ENCODE results near the gene MLXIP. TPM values are rescaled to one million over a fixed set of nuclear protein-coding genes. Genes with fewer than 3 reads are reported as not detected.
"Not testable (repeated sequence)": the region's sequence is repeated elsewhere in the genome, so short reads cannot be mapped to it uniquely, and the experiment has no call there.

The MLXIP gene
- total and polyA plus RNA-seq, 2 experiments from 2014 or later = 6.4 to 7.4 TPM

DNA sequence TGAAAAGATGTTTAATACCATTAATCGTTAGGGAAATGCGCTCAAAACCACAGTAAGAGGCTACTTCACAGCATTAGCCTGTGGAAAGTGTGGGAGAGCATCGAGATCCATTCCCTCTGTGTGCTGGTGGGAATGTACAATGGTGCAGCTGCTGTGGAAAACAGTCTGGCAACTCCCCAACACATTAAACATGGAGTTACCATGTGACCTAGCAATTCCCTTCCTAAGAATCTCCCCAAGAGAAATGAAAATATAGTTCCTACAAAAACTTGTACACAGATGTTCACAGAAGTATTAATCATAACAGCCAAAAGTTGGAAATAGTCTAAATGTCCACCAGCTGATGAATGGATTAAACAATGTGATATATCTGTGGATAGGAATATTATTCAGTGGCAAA, 23.8 kb downstream of the MLXIP start:
- Histone ChIP-seq H3K27ac (no peak overlapping the region), H3K4me1 (ENCODE audit: insufficient read depth) (peaks cover 14% of the 10 kb centered on the region), H4K20me1 (ENCODE audit: insufficient read depth) (no peaks in the 10 kb centered on the region), H3K4me3 (no peak overlapping the region), H3K9me3 (ENCODE audit: low read depth) (no peaks in the 10 kb centered on the region), H3F3A (ENCODE audit: insufficient read depth) (peaks cover under 1% of the 10 kb centered on the region), H3K4me2 (ENCODE audit: unreplicated experiment) (no peak overlapping the region), H3K9me2 (ENCODE audit: insufficient read depth) (no peaks in the 10 kb centered on the region), H2AFZ (no peak overlapping the region), H3K27me3 (replicated peaks; ENCODE audit: insufficient read depth) (no peaks in the 10 kb centered on the region), H3K9ac (no peak overlapping the region), H3K36me3 (ENCODE audit: low read depth) (no peaks in the 10 kb centered on the region), H3K79me2 (ENCODE audit: insufficient read depth) (peaks cover 98% of the 10 kb centered on the region)
- DNase-seq = no peak
- in situ Hi-C loops (cut with MboI) = no loop called here
- TF ChIP-seq EZH2 (IDR thresholded peaks at IDR 0.05; ENCODE audit: insufficient read depth, poor library complexity, severe bottlenecking) = no peak
- TF ChIP-seq EZH2phosphoT487 (IDR thresholded peaks at IDR 0.05; ENCODE audit: insufficient read depth, low read depth) = no peak
- 75 to 78% methylated on average over 3 of the region's 3 CpGs for WGBS, 2 experiments (ENCODE audit: low coverage in 1 of 2, low lambda C conversion rate in 2 of 2, missing lambda C conversion rate in 2 of 2)

DNA sequence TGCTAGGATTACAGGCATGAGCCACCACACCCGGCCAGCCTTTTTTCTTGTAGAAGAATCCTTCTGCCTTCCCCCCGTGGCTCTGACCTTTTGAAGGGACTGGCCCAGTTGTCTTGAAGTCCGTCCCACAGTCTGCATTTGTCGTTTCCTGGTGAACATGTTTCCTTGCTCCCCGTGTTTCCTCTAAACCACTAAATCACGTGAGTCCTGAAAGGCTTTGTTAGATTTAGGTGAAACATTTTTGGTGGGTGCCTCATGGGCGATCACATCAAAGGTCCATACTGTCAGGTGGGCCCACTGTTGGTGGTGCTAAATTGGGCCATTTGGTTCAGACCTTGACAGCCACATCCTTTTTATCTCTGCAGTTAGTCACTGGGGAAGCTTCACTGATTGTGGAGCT, 26.3 kb downstream of the MLXIP start:
- no peaks in the 10 kb centered on the region for H3K9me2 ChIP-seq (ENCODE audit: insufficient read depth)
- H3K27me3 ChIP-seq (replicated peaks; ENCODE audit: insufficient read depth) = no peaks in the 10 kb centered on the region
- H3K79me2 ChIP-seq (ENCODE audit: insufficient read depth) = peaks cover 95% of the 10 kb centered on the region
- H3K4me1 ChIP-seq (ENCODE audit: insufficient read depth) = peaks cover 22% of the 10 kb centered on the region
- H3K27ac ChIP-seq = no peak overlapping the region
- no peak overlapping the region for H3K4me2 ChIP-seq (ENCODE audit: unreplicated experiment)
- TF ChIP-seq EZH2phosphoT487 (IDR thresholded peaks at IDR 0.05; ENCODE audit: insufficient read depth, low read depth) = no peak
- no peak for TF ChIP-seq EZH2 (IDR thresholded peaks at IDR 0.05; ENCODE audit: insufficient read depth, poor library complexity, severe bottlenecking)
- WGBS, 2 experiments (ENCODE audit: low coverage in 1 of 2, low lambda C conversion rate in 2 of 2, missing lambda C conversion rate in 2 of 2) = 90 to 95% methylated on average over 7 of the region's 7 CpGs
- H3K36me3 ChIP-seq (ENCODE audit: low read depth) = no peaks in the 10 kb centered on the region
- in situ Hi-C loops (cut with MboI) = no loop called here
- no peaks in the 10 kb centered on the region for H3K9me3 ChIP-seq (ENCODE audit: low read depth)
- H2AFZ ChIP-seq = no peak overlapping the region
- no peaks in the 10 kb centered on the region for H4K20me1 ChIP-seq (ENCODE audit: insufficient read depth)
- H3F3A ChIP-seq (ENCODE audit: insufficient read depth) = peaks cover 24% of the 10 kb centered on the region
- H3K4me3 ChIP-seq = no peak overlapping the region
- DNase-seq = no peak
- H3K9ac ChIP-seq = no peak overlapping the region

DNA sequence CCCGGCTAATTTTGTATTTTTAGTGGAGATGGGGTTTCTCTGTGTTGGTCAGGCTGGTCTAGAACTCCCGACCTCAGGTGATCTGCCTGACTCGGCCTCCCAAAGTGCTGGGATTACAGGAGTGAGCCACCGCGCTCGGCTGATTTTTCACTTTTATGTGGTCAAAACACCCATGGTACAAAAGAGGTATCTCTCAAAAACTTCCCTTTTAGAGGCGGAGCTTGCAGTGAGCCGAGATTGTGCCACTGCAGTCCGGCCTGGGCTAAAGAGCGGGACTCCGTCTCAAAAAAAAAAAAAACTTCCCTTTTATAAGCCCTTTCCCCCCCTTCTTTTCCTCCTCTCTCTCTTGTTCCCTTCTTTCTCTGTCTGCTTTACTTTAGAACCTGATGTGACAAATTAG, 26.9 kb downstream of the MLXIP start:
- H3K9ac ChIP-seq; H3K4me2 ChIP-seq (ENCODE audit: unreplicated experiment); H3K9me3 ChIP-seq (ENCODE audit: low read depth); H3K9me2 ChIP-seq (ENCODE audit: insufficient read depth); H2AFZ ChIP-seq; H4K20me1 ChIP-seq (ENCODE audit: insufficient read depth); H3K27me3 ChIP-seq (replicated peaks; ENCODE audit: insufficient read depth); in situ Hi-C loops (cut with MboI); H3K36me3 ChIP-seq (ENCODE audit: low read depth); H3K4me3 ChIP-seq; DNase-seq; H3K27ac ChIP-seq: not testable (repeated sequence)
- H3F3A ChIP-seq (ENCODE audit: insufficient read depth) = peaks cover 26% of the 10 kb centered on the region
- peaks cover 95% of the 10 kb centered on the region for H3K79me2 ChIP-seq (ENCODE audit: insufficient read depth)
- H3K4me1 ChIP-seq (ENCODE audit: insufficient read depth) = peaks cover 22% of the 10 kb centered on the region
- WGBS, 2 experiments (ENCODE audit: low coverage in 1 of 2, low lambda C conversion rate in 2 of 2, missing lambda C conversion rate in 2 of 2) = 94 to 98% methylated on average over 11 of the region's 11 CpGs

DNA sequence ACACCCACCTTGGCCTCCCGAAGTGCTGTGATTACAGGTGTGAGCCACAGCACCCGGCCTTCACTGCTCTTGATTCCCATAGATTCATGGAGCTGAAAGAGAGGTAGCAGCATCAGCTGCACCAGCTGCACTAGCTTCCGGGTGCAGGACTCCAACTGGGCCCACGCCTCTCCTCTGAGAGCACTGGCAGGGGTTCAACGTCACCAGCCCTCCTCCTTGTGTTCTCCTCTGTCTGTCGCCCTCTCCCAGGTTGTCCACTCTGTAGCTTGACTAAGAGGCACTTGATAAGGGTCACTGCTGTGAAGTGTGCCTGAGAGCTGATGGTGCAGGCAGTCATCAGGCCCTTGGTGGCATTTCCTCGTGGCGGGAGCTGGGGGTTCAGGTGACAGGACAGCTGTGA, 28.3 kb downstream of the MLXIP start:
- H3K79me2 ChIP-seq (ENCODE audit: insufficient read depth) = peaks cover 95% of the 10 kb centered on the region
- H4K20me1 ChIP-seq (ENCODE audit: insufficient read depth) = no peaks in the 10 kb centered on the region
- 85 to 90% methylated on average over 8 of the region's 8 CpGs for WGBS, 2 experiments (ENCODE audit: low coverage in 1 of 2, low lambda C conversion rate in 2 of 2, missing lambda C conversion rate in 2 of 2)
- TF ChIP-seq EZH2 (IDR thresholded peaks at IDR 0.05; ENCODE audit: insufficient read depth, poor library complexity, severe bottlenecking) = no peak
- TF ChIP-seq EZH2phosphoT487 (IDR thresholded peaks at IDR 0.05; ENCODE audit: insufficient read depth, low read depth) = no peak
- no peaks in the 10 kb centered on the region for H3K27me3 ChIP-seq (replicated peaks; ENCODE audit: insufficient read depth)
- H3F3A ChIP-seq (ENCODE audit: insufficient read depth) = peaks cover 26% of the 10 kb centered on the region
- H3K36me3 ChIP-seq (ENCODE audit: low read depth) = no peaks in the 10 kb centered on the region
- no peak overlapping the region; the same call in 1 of the 2 replicates for H3K27ac ChIP-seq
- no peak overlapping the region for H3K9ac ChIP-seq
- peak overlapping the region; percentile 2 for H3K4me2 ChIP-seq (ENCODE audit: unreplicated experiment)
- H3K9me2 ChIP-seq (ENCODE audit: insufficient read depth) = no peaks in the 10 kb centered on the region
- DNase-seq = no peak
- H2AFZ ChIP-seq = no peak overlapping the region
- H3K9me3 ChIP-seq (ENCODE audit: low read depth) = no peaks in the 10 kb centered on the region
- no peak overlapping the region for H3K4me3 ChIP-seq
- in situ Hi-C loops (cut with MboI) = no loop called here
- H3K4me1 ChIP-seq (ENCODE audit: insufficient read depth) = peaks cover 30% of the 10 kb centered on the region

DNA sequence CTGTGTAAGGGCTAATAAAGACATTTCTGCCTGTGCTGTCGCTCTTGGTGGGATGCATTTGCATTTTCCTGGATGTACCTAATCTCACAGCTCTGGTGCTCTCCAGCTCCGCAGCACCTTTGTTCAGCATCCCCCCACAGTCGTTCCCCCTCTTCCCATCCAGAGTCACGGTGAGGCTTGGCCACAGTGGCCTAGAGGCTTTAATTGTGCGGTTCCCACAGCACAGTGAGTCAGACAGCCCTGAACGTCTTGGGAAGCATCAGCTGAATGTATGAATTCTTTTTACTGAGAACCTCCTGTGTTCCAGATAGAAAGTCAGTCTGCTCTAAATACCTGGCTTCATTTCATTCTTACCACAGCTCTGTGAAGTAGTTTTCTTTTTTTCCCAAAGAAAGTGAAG, 28.7 kb downstream of the MLXIP start:
- Histone ChIP-seq H3K9me2 (ENCODE audit: insufficient read depth) (no peaks in the 10 kb centered on the region), H3K4me3 (no peak overlapping the region), H3K4me1 (ENCODE audit: insufficient read depth) (peaks cover 32% of the 10 kb centered on the region), H2AFZ (no peak overlapping the region), H3K9me3 (ENCODE audit: low read depth) (no peaks in the 10 kb centered on the region), H3K79me2 (ENCODE audit: insufficient read depth) (peaks cover 94% of the 10 kb centered on the region), H3K9ac (peak overlapping the region; percentile 58), H4K20me1 (ENCODE audit: insufficient read depth) (no peaks in the 10 kb centered on the region), H3K27ac (peak overlapping the region; percentile 79), H3K27me3 (replicated peaks; ENCODE audit: insufficient read depth) (no peaks in the 10 kb centered on the region), H3F3A (ENCODE audit: insufficient read depth) (peaks cover 26% of the 10 kb centered on the region), H3K4me2 (ENCODE audit: unreplicated experiment) (peak overlapping the region; percentile 2), H3K36me3 (ENCODE audit: low read depth) (no peaks in the 10 kb centered on the region)
- DNase-seq = peak; percentile 86
- WGBS, 2 experiments (ENCODE audit: low coverage in 1 of 2, low lambda C conversion rate in 2 of 2, missing lambda C conversion rate in 2 of 2) = 36 to 42% methylated on average over 6 of the region's 6 CpGs
- TF ChIP-seq EZH2phosphoT487 (IDR thresholded peaks at IDR 0.05; ENCODE audit: insufficient read depth, low read depth) (no peak), EZH2 (IDR thresholded peaks at IDR 0.05; ENCODE audit: insufficient read depth, poor library complexity, severe bottlenecking) (no peak)
- in situ Hi-C loops (cut with MboI) = no loop called here

All from GM23248 (cell line).